ENCODE results near the gene CPEB4. TPM values are rescaled to one million over a fixed set of nuclear protein-coding genes. Genes with fewer than 3 reads are reported as not detected.
A peak's percentile ranks its signal among the peaks of the same experiment; 100 is the strongest.

The CPEB4 gene
- total RNA-seq, 1 experiment from 2014 or later, result 8.7 TPM

GRCh38 chr5:173944511-173944910 lies 56.4 kb downstream of the CPEB4 start:
- H4K5ac ChIP-seq (ENCODE audit: insufficient read length, low read depth, low read length), result no peak overlapping the region
- no peak overlapping the region for H3K4ac ChIP-seq (ENCODE audit: low read depth, low read length)
- Mint-ChIP-seq H3K4me3 (no peak overlapping the region), H3K4me1 (peaks cover 33 to 48% of the 10 kb centered on the region in 2 experiments), H3K9me3 (no peaks in the 10 kb centered on the region), H3K27me3 (ENCODE audit: low read depth) (no peaks in the 10 kb centered on the region), H3K27ac (peak overlapping the region in 1 of 3 experiments; percentile 45; a peak in 1 of 7 replicates), H3K36me3 (ENCODE audit: insufficient read depth in 1 of 3, low read depth in 3 of 3) (peaks cover 0 to 4% (median 0%) of the 10 kb centered on the region in 3 experiments; a peak in 4 of 7 replicates)
- WGBS (ENCODE audit: extremely low coverage, insufficient read length, low lambda C conversion rate), result no CpG with 5 or more reads among the region's 2 CpGs
- no peak overlapping the region for H3K9ac ChIP-seq (ENCODE audit: extremely low read depth, insufficient read length, low read length)
- DNase-seq, result no peak
- H3K14ac ChIP-seq (ENCODE audit: insufficient read depth, low read length), result no peak overlapping the region
- H2BK5ac ChIP-seq (ENCODE audit: insufficient read length, low read length), result no peak overlapping the region
- TF ChIP-seq CTCF (conservative IDR thresholded peaks at IDR 0.05), result no peak
- no peak overlapping the region for H2BK120ac ChIP-seq (ENCODE audit: low read depth, low read length, poor library complexity, severe bottlenecking)
- no peaks in the 10 kb centered on the region for H3K23me2 ChIP-seq (ENCODE audit: insufficient read length, low read depth, low read length, poor library complexity, severe bottlenecking)
- no peak overlapping the region for H2AFZ ChIP-seq (ENCODE audit: low read length)
- no peak overlapping the region for H2AK5ac ChIP-seq (ENCODE audit: insufficient read length, low read length)
- no peaks in the 10 kb centered on the region for H3K79me1 ChIP-seq (ENCODE audit: insufficient read depth, low read depth, low read length, poor library complexity, severe bottlenecking)
- no peaks in the 10 kb centered on the region for H3K79me2 ChIP-seq (ENCODE audit: insufficient read depth, low read length)
- H3K9me3 ChIP-seq (ENCODE audit: control insufficient read depth, low read depth, low read length), result no peaks in the 10 kb centered on the region
- H3K18ac ChIP-seq (ENCODE audit: insufficient read length, low read depth, low read length), result no peak overlapping the region
- H3K56ac ChIP-seq (ENCODE audit: insufficient read length, low read depth, low read length), result no peak overlapping the region
- H3T11ph ChIP-seq (ENCODE audit: low read length), result no peak overlapping the region
- H3K23ac ChIP-seq (ENCODE audit: insufficient read length, low read depth, low read length), result no peak overlapping the region
- no peak overlapping the region for H4K91ac ChIP-seq (ENCODE audit: insufficient read length, low read depth, low read length)
- no peaks in the 10 kb centered on the region for H4K20me1 ChIP-seq (ENCODE audit: control insufficient read depth, insufficient read depth, insufficient read length)
- H2BK12ac ChIP-seq (ENCODE audit: insufficient read length, low read depth, low read length), result no peak overlapping the region
- H3K27ac ChIP-seq (ENCODE audit: insufficient read length, low read depth, low read length), result no peak overlapping the region
- H2BK15ac ChIP-seq (ENCODE audit: low read depth, low read length), result no peak overlapping the region
- no peak overlapping the region for H2BK20ac ChIP-seq (ENCODE audit: low read depth, low read length, poor library complexity, severe bottlenecking)
- no peaks in the 10 kb centered on the region for H3K27me3 ChIP-seq (ENCODE audit: insufficient read depth, low read length)
- no peak overlapping the region for H4K8ac ChIP-seq (replicated peaks; ENCODE audit: insufficient read length, low read depth, low read length)
- H3K4me1 ChIP-seq (ENCODE audit: insufficient read depth, low read length), result peaks cover 9% of the 10 kb centered on the region; the same call in 1 of the 2 replicates
- H3K4me2 ChIP-seq (ENCODE audit: insufficient read depth, insufficient read length, low read length), result no peak overlapping the region

Data from H9 (cell line).